Activated gamma-delta T cell treated with anti-CD3 and anti-CD28 coated beads, Interleukin-2, amount 50 U/mL, for 16 hours (primary cell): Measurements from ENCODE around the gene HIGD1B.

Source experiments
- DNase-seq: peaks from one replicate; pipeline ENCODE4 v3.0.0-alpha.2; 2020; ENCODE audit warnings: low read depth

The HIGD1B gene

DNA sequence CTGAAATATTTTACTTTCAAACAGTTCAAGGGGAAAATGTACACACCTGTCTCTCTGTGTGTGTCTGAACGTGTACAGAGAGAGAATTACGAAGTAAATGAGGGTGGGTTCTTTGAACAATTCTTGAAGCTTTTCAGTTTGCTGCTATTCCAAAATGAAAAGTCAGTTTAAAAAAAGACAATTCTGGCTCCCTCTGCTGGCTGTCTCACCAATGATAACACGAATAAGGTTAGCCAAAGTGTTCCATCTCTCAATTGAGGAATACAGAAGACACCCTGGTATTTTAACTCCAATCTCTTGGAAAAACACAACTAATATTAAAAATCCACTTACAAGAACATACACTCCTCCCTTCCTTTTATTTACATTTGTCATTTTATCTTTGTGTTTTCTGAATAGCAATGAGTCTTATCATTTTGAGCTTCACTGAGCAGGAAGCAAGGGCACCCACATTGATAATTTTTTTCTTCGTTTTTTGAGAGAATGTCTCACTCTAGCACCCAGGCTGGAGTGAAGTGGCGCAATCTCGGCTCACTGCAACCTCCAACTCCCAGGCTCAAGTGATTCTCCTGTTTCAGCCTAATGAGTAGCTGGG is 31.0 kb downstream of the HIGD1B start:
- DNase-seq: no peak

DNA sequence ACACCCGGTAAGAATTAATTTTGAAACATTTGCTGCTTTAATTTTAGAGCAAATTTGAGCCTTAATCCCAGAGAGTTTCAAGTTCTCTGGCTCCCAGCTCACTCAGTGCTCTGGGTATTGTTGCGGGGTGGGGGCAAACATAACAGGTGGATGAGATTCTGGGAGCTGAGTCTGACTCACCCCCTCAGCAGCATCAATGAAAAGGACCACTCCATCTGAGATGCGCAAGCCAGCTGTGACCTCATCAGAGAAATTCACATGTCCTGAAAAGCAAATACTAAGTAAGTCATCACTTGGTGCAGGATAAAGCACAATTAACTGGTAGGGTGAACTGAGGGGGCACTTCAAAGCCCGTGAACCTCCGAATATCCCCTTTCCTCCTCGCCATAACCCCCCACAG is 31.7 kb downstream of the HIGD1B start:
- no peak for DNase-seq

DNA sequence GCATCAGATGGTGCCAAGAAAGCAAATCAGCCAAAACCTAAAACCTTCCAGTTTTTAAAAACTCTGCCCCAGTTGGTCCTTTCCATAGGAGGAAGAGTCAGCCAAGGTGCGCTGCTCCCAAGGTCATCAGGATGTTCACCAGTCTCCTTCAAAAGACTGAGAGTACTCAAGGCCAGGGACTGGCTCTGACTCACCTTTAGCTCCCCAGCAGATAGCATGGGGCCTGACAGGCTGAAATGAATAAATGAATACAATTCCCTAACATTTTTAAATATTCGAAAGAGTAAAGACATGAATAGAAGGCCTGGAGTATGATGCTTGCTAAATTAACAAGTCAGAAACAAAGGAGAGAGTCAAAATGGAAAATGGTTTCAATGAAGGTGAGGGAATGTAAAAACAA is 32.4 kb downstream of the HIGD1B start:
- DNase-seq: no peak

DNA sequence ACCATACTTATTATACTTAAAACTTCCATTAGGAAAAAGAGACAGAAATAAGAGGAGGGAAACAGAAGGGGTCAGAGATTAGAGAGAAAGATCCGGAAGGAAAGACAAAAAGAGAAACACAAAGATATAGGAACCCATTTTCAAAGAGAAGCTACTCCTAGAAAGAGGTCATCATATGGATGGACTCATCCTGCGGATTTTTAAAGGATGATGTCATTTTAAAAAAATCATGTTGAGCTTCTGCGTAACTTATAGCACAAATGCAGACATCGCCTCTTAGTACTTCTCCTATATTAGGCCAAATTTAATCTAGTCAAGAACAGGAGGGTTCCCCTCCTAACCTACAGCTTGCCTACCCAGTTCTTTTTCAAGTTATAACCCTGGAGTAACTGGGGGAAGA is 33.5 kb downstream of the HIGD1B start:
- no peak for DNase-seq

DNA sequence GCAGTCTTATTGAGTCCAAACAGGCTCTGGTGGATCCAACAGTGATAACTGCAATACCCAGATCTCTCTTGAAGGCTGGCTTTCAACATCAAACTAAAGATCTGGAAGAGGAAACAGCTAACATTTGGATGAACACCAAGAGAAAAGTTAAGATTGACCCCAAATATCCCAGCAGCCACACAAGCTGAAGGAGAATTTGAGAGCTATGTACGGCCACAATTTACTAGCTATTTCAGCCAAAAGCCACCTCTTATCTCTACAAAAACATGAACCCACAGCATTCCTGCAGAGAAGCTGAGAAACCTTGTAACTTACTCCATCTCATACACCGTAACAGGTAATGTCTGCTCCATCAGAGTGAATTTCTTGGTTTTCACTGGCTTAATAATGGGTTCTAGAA is 37.3 kb downstream of the HIGD1B start:
- DNase-seq: no peak

DNA sequence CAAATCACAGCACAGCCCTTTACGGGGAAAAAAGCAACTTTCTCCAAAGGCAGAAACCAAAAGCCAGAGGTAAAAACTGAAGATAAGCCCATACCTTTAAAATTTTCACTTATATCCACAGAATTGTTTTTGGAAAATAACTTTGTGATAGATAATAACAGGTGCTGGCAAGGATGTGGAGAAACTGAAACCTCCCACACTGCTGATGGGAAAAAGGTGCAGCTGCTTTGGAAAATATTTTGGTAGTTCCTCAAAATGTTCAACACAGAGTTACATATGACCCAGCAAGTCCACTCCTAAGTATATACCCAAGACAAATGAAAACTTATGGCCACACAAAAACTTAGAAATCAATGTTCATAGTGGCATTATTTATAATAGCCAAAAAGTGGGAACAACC is 39.3 kb downstream of the HIGD1B start:
- DNase-seq: no peak

DNA sequence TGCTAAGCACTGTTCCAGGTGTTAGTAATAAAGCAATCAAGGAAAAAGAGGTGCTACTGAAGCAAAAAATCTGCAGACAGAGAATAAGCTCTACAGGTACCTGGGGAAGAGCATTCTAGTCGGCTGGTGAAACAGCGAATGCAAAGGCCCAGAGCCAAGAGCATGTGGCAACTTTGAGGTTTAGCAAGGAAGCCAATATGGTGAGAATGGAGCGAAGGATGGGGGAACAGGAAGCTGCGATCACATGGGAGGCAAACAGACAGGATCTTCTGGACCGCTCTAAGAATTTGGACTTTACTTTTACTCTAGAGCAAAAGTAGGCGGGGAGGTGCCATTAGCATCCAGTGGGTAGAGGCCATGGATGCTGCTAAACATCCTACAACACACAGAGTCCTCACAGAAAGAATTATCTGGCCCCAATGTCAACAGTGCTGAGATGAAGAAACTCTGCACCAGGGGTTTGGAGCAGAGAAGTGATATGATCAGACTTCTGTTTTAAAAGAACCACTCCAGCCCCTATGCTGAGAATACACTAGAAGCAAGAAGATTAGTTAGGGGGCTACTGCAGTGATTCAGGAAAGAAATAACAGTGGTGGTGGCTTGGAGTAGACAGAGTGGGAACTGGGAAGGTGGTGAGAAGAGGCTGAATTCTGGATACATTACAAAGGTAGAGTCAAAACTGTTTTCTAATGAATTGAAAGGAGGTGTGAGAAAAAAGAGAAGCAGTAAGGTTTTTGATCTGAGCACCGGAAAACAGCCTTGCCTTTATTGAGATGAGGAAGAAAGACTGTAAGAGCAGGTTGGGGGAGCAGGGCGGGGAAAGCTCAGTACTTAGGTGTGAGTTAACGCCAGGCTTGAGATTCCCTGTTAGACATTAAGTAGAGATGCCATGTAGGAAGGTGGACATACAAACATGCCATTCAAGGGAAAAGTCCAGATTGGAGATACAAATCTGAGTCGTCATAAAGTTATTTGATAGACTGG is 40.6 kb downstream of the HIGD1B start:
- no peak for DNase-seq

DNA sequence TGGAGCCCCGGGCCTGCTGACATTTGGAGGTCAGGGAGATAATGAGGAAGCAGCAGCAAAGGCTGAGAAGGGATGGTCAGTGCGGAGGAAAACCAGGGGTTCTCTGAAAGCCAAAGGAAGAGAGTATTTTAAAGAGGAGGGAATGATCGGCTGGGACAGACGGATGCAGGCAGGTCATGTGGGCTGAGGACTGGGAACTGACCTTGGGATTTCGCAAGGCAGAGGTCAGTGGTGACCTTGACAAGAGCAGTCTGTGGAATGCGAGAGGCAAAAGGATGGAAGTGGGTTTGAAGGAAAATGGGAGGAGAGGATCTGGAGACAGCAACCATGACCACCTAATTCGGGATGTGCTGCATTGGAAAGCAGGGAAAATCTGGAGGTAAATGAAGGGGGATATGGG is 41.3 kb downstream of the HIGD1B start:
- no peak for DNase-seq

DNA sequence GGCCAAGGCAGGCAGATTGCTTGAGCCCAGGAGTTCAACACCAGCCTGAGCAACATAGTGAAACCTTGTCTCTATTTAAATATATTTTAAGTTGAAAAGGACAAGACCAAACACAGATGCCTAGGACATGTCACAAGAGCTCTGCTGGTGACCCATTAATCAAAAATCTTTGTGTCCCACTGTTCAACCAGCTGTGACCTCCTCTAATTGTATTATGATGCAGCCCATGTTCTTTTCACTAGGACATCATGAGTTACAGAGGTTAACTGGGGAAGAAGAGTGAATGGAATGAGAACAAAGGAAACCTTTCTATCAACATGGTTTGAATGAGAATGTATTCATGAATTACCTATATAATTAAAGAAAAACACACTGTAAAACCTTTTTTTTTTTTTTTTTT is 44.6 kb downstream of the HIGD1B start:
- DNase-seq: no peak

DNA sequence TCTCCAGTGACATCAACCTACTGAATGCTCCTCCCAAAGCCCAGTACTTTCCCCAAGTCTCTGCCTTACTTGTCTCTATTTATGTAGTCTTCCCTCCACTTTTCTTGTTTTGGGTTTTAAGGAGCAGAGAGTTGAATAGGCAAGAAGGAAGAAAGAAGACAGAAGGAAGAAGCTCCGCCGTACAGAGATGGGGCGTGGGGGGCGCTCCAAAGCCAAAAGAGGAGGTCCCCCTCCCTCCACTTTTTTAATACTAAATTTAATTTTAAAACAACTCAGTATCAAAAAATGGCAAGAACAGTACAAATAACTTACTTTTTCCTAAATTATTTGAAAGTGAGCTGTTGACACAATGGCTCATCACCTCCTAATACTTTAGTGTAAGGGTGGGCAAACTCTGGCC is 47.0 kb downstream of the HIGD1B start:
- no peak for DNase-seq

DNA sequence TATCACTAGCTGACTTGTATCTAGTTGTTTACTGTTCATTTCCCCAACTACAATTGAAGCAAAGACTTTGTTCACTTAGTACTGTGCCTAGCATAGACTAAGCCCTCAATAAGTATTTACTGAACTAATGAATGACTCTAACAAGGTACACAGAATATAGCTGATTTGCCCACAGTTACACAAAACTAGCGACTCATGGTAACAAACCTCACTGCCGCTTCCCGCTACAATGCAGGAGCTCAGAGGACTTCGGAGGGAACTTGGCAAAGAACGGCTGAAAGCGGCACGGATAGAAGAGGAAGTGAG is 51.0 kb downstream of the HIGD1B start:
- no peak for DNase-seq

DNA sequence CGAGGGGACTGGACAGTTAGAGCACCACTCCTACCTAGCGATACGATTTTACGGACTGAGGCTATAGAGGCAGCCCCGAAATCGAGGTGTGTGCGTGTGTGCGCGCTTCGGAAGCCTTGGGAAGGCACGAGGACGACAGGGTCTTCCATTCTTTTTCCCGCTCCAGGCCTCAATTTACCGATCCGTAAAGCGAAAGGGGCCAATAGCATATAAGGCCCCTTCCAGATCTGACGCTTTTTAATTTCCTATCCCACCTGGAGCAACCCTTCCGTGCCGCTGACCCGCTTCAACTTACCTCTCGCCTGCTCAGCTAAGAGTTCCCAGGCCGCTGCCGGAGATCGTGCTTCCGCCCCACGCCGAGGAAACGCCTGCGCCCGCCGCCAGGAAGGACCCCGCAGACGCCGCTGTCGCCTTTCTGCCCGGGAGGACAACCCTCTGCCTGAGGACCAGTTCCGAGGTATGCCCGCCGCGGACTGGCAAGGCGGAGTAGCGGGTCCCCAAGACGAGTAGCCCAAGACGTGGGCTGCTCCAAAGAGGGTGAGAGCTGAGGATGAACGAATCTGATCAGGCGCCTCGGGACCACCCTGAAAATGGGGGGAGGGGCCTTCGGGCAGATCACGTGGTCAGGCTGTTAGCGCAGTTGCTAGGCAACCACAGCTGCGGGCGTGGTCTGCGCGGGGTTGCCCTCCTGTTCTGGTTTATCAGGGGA is 51.5 kb downstream of the HIGD1B start, which contains the start of gene EFTUD2:
Gene EFTUD2, minus strand, starts transcription at position 372 of the 709 bp plus-strand sequence. CDS start 4,924 bp downstream, outside the sequence.
- DNase-seq: peak; percentile 87
